A673 (cell line): ENCODE results near the gene RABGEF1. TPM values are rescaled to one million over a fixed set of nuclear protein-coding genes. Genes with fewer than 3 reads are reported as not detected.

Experiments
- BruUV-seq: library from RNA; stranded (reverse); fragments of 400-500 nt; replicated peaks from 2 replicates; lab custom pipeline; 2021; lab: Mats Ljungman, UMichigan
- CTCF ChIA-PET: fragments of 300-600 bp; sonication (Branson Sonifier 250); formaldehyde crosslinking; loops from one replicate; lab custom pipeline; 2022; ENCODE audit warnings: antibody characterized with exemption; lab: Charles Lee
- POLR2A ChIA-PET: fragments of 300-600 bp; sonication (Branson Sonifier 250); formaldehyde crosslinking; loops from one replicate; lab custom pipeline; 2022; ENCODE audit warnings: antibody characterized with exemption; ENCODE audit not compliant: low non-redundant PET; lab: Charles Lee
- DNase-seq: peaks from one replicate; pipeline ENCODE4 v3.0.0-alpha.2; 2015; ENCODE audit warnings: low spot score
- H3K27ac ChIP-seq: fragments of 200-600 bp; sonication (generic); 2 replicates; pipeline ENCODE4 v1.5.1; 2016; ENCODE audit warnings: mixed run types, low read depth, mild to moderate bottlenecking, mixed read lengths, antibody characterized with exemption, low read length; ENCODE audit not compliant: poor library complexity, severe bottlenecking
- H3K27me3 ChIP-seq: fragments of 200-600 bp; sonication (generic); replicated peaks from 2 replicates; pipeline ENCODE4 v1.6.1; 2017; ENCODE audit warnings: mixed run types, low read depth, mild to moderate bottlenecking, mixed read lengths, antibody characterized with exemption, low read length; ENCODE audit not compliant: insufficient read depth, poor library complexity
- H3K36me3 ChIP-seq: fragments of 200-600 bp; sonication (generic); 2 replicates; pipeline ENCODE4 v1.6.1; 2016; ENCODE audit warnings: mixed run types, mild to moderate bottlenecking, mixed read lengths, antibody characterized with exemption, low read length; ENCODE audit not compliant: insufficient read depth, poor library complexity, severe bottlenecking
- H3K4me1 ChIP-seq: fragments of 200-600 bp; sonication (generic); 2 replicates; pipeline ENCODE4 v1.6.1; 2017; ENCODE audit warnings: mixed run types, mild to moderate bottlenecking, mixed read lengths, antibody characterized with exemption, low read length; ENCODE audit not compliant: insufficient read depth, poor library complexity, severe bottlenecking
- H3K4me3 ChIP-seq: fragments of 200-600 bp; sonication (generic); 2 replicates; pipeline ENCODE4 v1.5.1; 2016; ENCODE audit warnings: low read depth, mixed run types, mild to moderate bottlenecking, mixed read lengths, low read length; ENCODE audit not compliant: poor library complexity, severe bottlenecking
- H3K9me3 ChIP-seq: fragments of 200-600 bp; sonication (generic); 2 replicates; pipeline ENCODE4 v1.6.1; 2016; ENCODE audit warnings: mixed run types, low read depth, mild to moderate bottlenecking, mixed read lengths, antibody characterized with exemption, low read length; ENCODE audit not compliant: poor library complexity, severe bottlenecking
- EZH2 ChIP-seq: fragments of 200-600 bp; sonication (generic); IDR thresholded peaks from 2 replicates; pipeline ENCODE4 v1.6.1; 2017; ENCODE audit warnings: borderline replicate concordance, low read depth, mild to moderate bottlenecking, mixed read lengths, antibody characterized with exemption, low read length; ENCODE audit not compliant: poor library complexity, severe bottlenecking
- intact Hi-C: fragments of 100-400 bp; cut with micrococcal nuclease; formaldehyde crosslinking; loops from one replicate; pipeline ENCODE4 v1.10.0; 2022; ENCODE audit not compliant: unreplicated experiment
- total RNA-seq: library from RNA; stranded (reverse); gene quantifications from 2 replicates; pipeline ENCODE4 v1.2.3, GENCODE V29; 2021
- TF ChIP-seq, protein P1 (sequence below): fragments of 300-800, 200-600 bp; sonication (generic); conservative IDR thresholded peaks from 2 replicates; pipeline ENCODE4 v1.5.1; 2017; ENCODE audit warnings: low read depth, mild to moderate bottlenecking, antibody characterized with exemption, low read length, moderate library complexity, mixed read lengths

Gene RABGEF1
- total RNA-seq, 1 experiment from 2014 or later, result 20.0 TPM

DNA sequence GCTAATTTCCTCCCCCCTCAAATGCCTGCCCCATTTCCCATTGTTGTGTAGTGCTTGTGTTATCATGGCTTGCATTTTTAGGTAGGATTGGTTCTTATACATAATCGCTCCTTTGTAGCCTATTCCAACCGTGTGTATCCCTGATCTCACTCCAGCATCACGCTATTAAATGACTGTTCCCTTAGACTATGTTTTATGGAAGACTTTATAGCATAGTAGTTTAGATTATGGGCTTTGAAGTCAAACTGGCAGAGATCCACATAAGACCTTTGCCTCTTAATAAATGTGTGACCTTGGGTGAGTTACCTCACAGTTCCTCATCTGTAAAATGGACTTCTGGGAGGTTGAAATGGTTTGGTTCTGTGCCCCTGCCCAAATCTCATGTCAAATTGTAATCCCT is 5.4 kb upstream of the RABGEF1 start:
- BruUV-seq, result no TSS peak
- Histone ChIP-seq H3K36me3 (no peaks in the 10 kb centered on the region), H3K9me3 (peaks cover 3% of the 10 kb centered on the region), H3K27me3 (no peaks in the 10 kb centered on the region), H3K4me3 (no peak overlapping the region), H3K4me1 (peaks cover 3% of the 10 kb centered on the region), H3K27ac (no peak overlapping the region)
- TF ChIP-seq, protein P1, sequence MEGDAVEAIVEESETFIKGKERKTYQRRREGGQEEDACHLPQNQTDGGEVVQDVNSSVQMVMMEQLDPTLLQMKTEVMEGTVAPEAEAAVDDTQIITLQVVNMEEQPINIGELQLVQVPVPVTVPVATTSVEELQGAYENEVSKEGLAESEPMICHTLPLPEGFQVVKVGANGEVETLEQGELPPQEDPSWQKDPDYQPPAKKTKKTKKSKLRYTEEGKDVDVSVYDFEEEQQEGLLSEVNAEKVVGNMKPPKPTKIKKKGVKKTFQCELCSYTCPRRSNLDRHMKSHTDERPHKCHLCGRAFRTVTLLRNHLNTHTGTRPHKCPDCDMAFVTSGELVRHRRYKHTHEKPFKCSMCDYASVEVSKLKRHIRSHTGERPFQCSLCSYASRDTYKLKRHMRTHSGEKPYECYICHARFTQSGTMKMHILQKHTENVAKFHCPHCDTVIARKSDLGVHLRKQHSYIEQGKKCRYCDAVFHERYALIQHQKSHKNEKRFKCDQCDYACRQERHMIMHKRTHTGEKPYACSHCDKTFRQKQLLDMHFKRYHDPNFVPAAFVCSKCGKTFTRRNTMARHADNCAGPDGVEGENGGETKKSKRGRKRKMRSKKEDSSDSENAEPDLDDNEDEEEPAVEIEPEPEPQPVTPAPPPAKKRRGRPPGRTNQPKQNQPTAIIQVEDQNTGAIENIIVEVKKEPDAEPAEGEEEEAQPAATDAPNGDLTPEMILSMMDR, result no peak
- TF ChIP-seq EZH2, result no peak
- ChIA-PET CTCF (no interaction called here), POLR2A (no interaction called here)
- intact Hi-C loops, result no loop called here
- DNase-seq, result no peak

DNA sequence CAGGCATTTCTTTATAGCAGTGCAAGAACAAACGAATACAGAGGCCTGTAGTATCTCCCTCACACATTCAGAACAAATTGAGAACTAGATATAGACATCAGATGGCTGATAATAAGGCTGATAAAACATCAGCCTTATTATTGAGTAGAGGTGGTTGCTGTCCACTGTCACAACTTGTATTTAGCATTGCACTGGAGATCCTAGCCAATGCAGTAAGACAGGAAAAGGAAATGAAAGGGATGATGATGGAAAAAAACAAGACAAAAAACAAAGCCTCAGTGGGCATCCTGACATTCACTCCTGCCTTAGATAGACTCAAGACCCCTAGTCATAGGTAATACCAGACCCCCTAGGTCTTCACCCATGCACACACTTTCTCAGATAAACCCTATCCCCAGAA is 4.7 kb upstream of the RABGEF1 start:
- BruUV-seq, result no TSS peak
- intact Hi-C loops, result no loop called here
- Histone ChIP-seq H3K9me3 (peaks cover 3% of the 10 kb centered on the region), H3K4me1 (peaks cover 3% of the 10 kb centered on the region), H3K27me3 (no peaks in the 10 kb centered on the region), H3K4me3 (no peak overlapping the region), H3K27ac (no peak overlapping the region), H3K36me3 (no peaks in the 10 kb centered on the region)
- CTCF ChIA-PET, result no interaction called here
- POLR2A ChIA-PET, result no interaction called here
- no peak for DNase-seq
- TF ChIP-seq EZH2, result no peak
- TF ChIP-seq, protein P1, result no peak

DNA sequence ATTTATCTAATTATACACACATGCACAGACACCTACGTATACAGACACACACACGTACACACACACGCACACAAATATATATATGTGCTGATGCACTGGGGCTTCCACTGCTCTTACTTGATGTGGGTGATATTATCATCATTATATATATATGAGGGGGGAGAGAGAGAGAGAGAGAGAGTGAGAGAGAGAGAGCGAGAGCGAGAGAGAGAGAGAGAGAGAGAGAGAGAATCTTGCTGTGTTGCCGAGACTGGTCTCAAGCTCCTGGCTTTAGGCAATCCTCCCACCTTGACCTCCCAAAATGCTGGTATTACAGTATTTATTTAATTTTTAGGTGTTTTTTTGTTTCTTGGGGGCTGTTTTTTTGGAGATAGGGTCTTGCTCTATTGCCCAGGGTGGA is 3.6 kb upstream of the RABGEF1 start:
- no peak for DNase-seq
- TF ChIP-seq, protein P1, result no peak
- TF ChIP-seq EZH2, result no peak
- POLR2A ChIA-PET, result no interaction called here
- Histone ChIP-seq H3K4me3 (no peak overlapping the region), H3K27me3 (no peaks in the 10 kb centered on the region), H3K27ac (no peak overlapping the region), H3K36me3 (no peaks in the 10 kb centered on the region), H3K9me3 (peaks cover 3% of the 10 kb centered on the region), H3K4me1 (peaks cover 3% of the 10 kb centered on the region)
- BruUV-seq, result no TSS peak
- intact Hi-C loops, result no loop called here
- CTCF ChIA-PET, result no interaction called here
